Loucy (cell line): Measurements from ENCODE around the gene CDHR4.

Experiments
- H2AFZ ChIP-seq: fragments of 200-600 bp; sonication (generic); 2 replicates; pipeline ENCODE4 v1.6.0; 2016; ENCODE audit warnings: antibody characterized with exemption, mild to moderate bottlenecking, low read length, moderate library complexity
- H3F3A ChIP-seq: fragments of 200-600 bp; 2 replicates; pipeline ENCODE4 v1.6.0; 2016; ENCODE audit warnings: antibody characterized with exemption, low read depth, mild to moderate bottlenecking
- H3K27me3 ChIP-seq: fragments of 200-600 bp; sonication (generic); 2 replicates; pipeline ENCODE4 v1.6.1; 2014; ENCODE audit warnings: low read length, mild to moderate bottlenecking; ENCODE audit not compliant: insufficient read depth, poor library complexity, severe bottlenecking
- H3K36me3 ChIP-seq: fragments of 200-600 bp; sonication (generic); 2 replicates; pipeline ENCODE4 v1.6.1; 2016; ENCODE audit warnings: low read length; ENCODE audit not compliant: insufficient read depth
- H3K4me1 ChIP-seq: fragments of 200-600 bp; sonication (generic); 2 replicates; pipeline ENCODE4 v1.5.1; 2014; ENCODE audit warnings: low read length, mild to moderate bottlenecking; ENCODE audit not compliant: insufficient read depth, poor library complexity, severe bottlenecking
- H3K4me2 ChIP-seq: fragments of 200-600 bp; sonication (generic); 2 replicates; pipeline ENCODE4 v1.6.0; 2014; ENCODE audit warnings: antibody characterized with exemption, low read length, low read depth, mild to moderate bottlenecking; ENCODE audit not compliant: poor library complexity, severe bottlenecking
- H3K4me3 ChIP-seq: fragments of 200-600 bp; sonication (generic); 2 replicates; pipeline ENCODE4 v1.5.1; 2014; ENCODE audit warnings: low read length, mild to moderate bottlenecking, mixed read lengths; ENCODE audit not compliant: poor library complexity, severe bottlenecking
- H3K79me2 ChIP-seq: fragments of 200-600 bp; sonication (generic); 2 replicates; pipeline ENCODE4 v1.6.1; 2014; ENCODE audit warnings: low read length; ENCODE audit not compliant: insufficient read depth
- H3K9ac ChIP-seq: fragments of 200-600 bp; sonication (generic); 2 replicates; pipeline ENCODE4 v1.6.0; 2014; ENCODE audit warnings: mild to moderate bottlenecking, low read depth, low read length, moderate library complexity; ENCODE audit not compliant: poor library complexity, severe bottlenecking
- H3K9me2 ChIP-seq: fragments of 200-600 bp; sonication (generic); replicated peaks from 2 replicates; pipeline ENCODE4 v1.6.1; 2016; ENCODE audit warnings: low read depth, low read length, mixed read lengths
- H3K9me3 ChIP-seq: fragments of 200-600 bp; sonication (generic); 2 replicates; pipeline ENCODE4 v1.6.1; 2014; ENCODE audit warnings: mild to moderate bottlenecking, antibody characterized with exemption, low read length, low read depth; ENCODE audit not compliant: insufficient read depth
- H4K20me1 ChIP-seq: fragments of 200-600 bp; sonication (generic); 2 replicates; pipeline ENCODE4 v1.6.0; 2014; ENCODE audit warnings: antibody characterized with exemption, low read length, mild to moderate bottlenecking; ENCODE audit not compliant: insufficient read depth, poor library complexity, severe bottlenecking
- EZH2phosphoT487 ChIP-seq: fragments of 200-600 bp; IDR thresholded peaks from 2 replicates; pipeline ENCODE4 v1.6.1; 2018; ENCODE audit warnings: antibody characterized with exemption, mild to moderate bottlenecking, moderate library complexity, borderline replicate concordance
- TF ChIP-seq, protein P1 (sequence below): fragments of 200-600 bp; sonication (generic); conservative IDR thresholded peaks from 2 replicates; pipeline ENCODE4 v1.5.1; 2014; ENCODE audit warnings: mild to moderate bottlenecking, antibody characterized with exemption, low read length

Gene CDHR4

DNA sequence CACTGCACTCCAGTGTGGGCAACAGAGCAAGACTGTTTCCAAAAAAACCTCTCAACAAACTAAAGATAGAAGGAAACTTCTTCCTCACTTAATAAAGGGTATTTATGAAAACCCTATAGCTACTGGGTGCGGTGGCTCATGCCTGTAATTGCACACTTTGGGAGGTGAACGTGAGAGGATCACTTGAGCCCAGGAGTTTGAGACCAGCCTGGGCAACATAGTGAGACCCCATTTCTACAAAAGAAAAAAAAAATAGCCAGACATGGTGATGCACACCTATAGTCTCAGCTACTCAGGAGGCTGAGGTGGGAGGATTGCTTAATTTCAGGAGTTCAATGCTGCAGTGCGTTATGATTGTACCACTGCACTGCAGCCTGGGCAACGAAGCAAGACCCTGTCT lies 35.7 kb downstream of the CDHR4 start:
- Histone ChIP-seq H4K20me1 (peaks cover 16% of the 10 kb centered on the region), H3K9ac (no peak overlapping the region), H2AFZ (no peak overlapping the region), H3K9me2 (no peaks in the 10 kb centered on the region), H3K27me3 (no peaks in the 10 kb centered on the region), H3K4me3 (no peak overlapping the region), H3K4me2 (no peak overlapping the region), H3K36me3 (no peaks in the 10 kb centered on the region), H3F3A (no peaks in the 10 kb centered on the region), H3K79me2 (peaks cover 72% of the 10 kb centered on the region), H3K9me3 (no peaks in the 10 kb centered on the region), H3K4me1 (no peaks in the 10 kb centered on the region)
- TF ChIP-seq, protein P1, sequence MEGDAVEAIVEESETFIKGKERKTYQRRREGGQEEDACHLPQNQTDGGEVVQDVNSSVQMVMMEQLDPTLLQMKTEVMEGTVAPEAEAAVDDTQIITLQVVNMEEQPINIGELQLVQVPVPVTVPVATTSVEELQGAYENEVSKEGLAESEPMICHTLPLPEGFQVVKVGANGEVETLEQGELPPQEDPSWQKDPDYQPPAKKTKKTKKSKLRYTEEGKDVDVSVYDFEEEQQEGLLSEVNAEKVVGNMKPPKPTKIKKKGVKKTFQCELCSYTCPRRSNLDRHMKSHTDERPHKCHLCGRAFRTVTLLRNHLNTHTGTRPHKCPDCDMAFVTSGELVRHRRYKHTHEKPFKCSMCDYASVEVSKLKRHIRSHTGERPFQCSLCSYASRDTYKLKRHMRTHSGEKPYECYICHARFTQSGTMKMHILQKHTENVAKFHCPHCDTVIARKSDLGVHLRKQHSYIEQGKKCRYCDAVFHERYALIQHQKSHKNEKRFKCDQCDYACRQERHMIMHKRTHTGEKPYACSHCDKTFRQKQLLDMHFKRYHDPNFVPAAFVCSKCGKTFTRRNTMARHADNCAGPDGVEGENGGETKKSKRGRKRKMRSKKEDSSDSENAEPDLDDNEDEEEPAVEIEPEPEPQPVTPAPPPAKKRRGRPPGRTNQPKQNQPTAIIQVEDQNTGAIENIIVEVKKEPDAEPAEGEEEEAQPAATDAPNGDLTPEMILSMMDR = no peak
- no peak for TF ChIP-seq EZH2phosphoT487

DNA sequence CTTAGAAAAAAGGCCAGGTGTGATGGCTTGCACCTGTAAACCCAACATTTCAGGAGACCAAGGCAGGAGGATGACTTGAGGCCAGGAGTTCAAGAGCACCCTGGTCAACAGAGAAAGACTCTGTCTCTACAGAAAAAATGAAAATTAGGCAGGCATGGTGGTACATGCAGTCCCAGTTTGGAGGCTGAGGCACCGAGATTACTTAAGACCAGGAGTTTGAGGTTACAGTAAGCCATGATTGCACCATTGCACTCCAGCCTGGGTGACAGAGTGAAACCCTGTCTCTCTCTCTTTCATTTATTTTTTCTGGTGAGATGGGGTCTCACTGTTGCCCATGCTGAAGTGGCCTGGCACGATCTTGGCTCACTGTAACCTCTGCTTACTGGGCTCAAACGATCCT lies 38.0 kb downstream of the CDHR4 start:
- Histone ChIP-seq H3K9me3 (no peaks in the 10 kb centered on the region), H3K36me3 (no peaks in the 10 kb centered on the region), H4K20me1 (peaks cover 10% of the 10 kb centered on the region), H2AFZ (no peak overlapping the region), H3F3A (no peaks in the 10 kb centered on the region), H3K9me2 (no peaks in the 10 kb centered on the region), H3K27me3 (no peaks in the 10 kb centered on the region), H3K9ac (no peak overlapping the region), H3K4me1 (peaks cover 7% of the 10 kb centered on the region), H3K79me2 (peaks cover 73% of the 10 kb centered on the region; the same call in 1 of the 2 replicates), H3K4me2 (no peak overlapping the region), H3K4me3 (no peak overlapping the region)
- TF ChIP-seq EZH2phosphoT487 = no peak
- TF ChIP-seq, protein P1 = no peak

DNA sequence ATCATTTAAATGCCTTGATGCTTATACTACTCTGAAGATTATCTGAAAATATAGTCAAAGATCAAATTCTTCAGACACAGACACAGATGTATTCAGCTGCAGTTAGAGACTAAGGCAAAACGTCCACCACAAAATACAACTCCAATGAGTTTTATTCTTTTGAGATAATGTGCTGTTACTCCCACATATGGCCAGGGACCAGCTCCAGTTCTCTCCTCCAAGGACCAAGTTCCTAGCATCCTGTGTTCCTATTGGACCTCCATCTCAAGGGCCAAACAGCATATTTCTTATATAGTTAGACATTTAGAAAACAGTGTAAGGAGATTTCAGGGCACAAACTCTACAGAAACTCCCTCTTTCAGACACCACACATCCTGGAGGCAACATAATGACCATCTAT lies 40.4 kb downstream of the CDHR4 start:
- H3K9ac ChIP-seq = no peak overlapping the region
- peaks cover 7% of the 10 kb centered on the region for H3K4me1 ChIP-seq
- no peaks in the 10 kb centered on the region for H3K27me3 ChIP-seq
- no peaks in the 10 kb centered on the region for H3K9me3 ChIP-seq
- TF ChIP-seq, protein P1 = no peak
- no peak for TF ChIP-seq EZH2phosphoT487
- no peak overlapping the region for H2AFZ ChIP-seq
- no peaks in the 10 kb centered on the region for H3K9me2 ChIP-seq
- H4K20me1 ChIP-seq = peaks cover 20% of the 10 kb centered on the region
- H3K4me3 ChIP-seq = no peak overlapping the region
- no peak overlapping the region for H3K4me2 ChIP-seq
- peaks cover 78% of the 10 kb centered on the region for H3K79me2 ChIP-seq
- H3F3A ChIP-seq = no peaks in the 10 kb centered on the region
- H3K36me3 ChIP-seq = no peaks in the 10 kb centered on the region
